Testis (tissue), 3 donors: ENCODE results near the gene MRPL9. TPM values are rescaled to one million over a fixed set of nuclear protein-coding genes. Genes with fewer than 3 reads are reported as not detected.

ENCODE experiments used
- DNase-seq: peaks from one replicate; pipeline ENCODE4 v3.0.0-alpha.2; 2019
- H3K27ac ChIP-seq, 2 donors: fragments of 200-600 bp; sonication (generic); one replicate each; pipeline ENCODE4 v1.5.1; 2019
- H3K27me3 ChIP-seq: fragments of 200-600 bp; sonication (generic); one replicate; pipeline ENCODE4 v1.5.1; 2019
- H3K36me3 ChIP-seq: fragments of 200-600 bp; sonication (generic); one replicate; pipeline ENCODE4 v1.5.1; 2017; ENCODE audit warnings: low read depth; ENCODE audit errors: missing control alignments
- H3K4me1 ChIP-seq: fragments of 200-600 bp; sonication (generic); one replicate; pipeline ENCODE4 v1.5.1; 2019
- H3K4me3 ChIP-seq, 2 donors: fragments of 200-600 bp; sonication (generic); one replicate each; pipeline ENCODE4 v1.5.1; 2017 to 2019
- H3K9me3 ChIP-seq: fragments of 200-600 bp; sonication (generic); one replicate; pipeline ENCODE4 v1.5.1; 2017
- CTCF ChIP-seq, 3 experiments: fragments of 450-650 bp in 2 of 3; fragments of 200-600 bp in 1 of 3; sonication (generic) in 1 of 3; IDR thresholded peaks; one replicate each; pipeline ENCODE4 v1.5.1; 2016 to 2019; ENCODE audit warnings: antibody characterized with exemption in 3 of 3, mild to moderate bottlenecking in 2 of 3, moderate library complexity in 1 of 3
- POLR2A ChIP-seq: fragments of 450-650 bp; IDR thresholded peaks from one replicate; pipeline ENCODE4 v1.6.1; 2017; ENCODE audit warnings: antibody characterized with exemption, mild to moderate bottlenecking, moderate library complexity
- WGBS, 2 donors: methylation state at CpG; one replicate each; pipeline ENCODE4 v1.1.5; 2018; 5-methylcytosine and 5-hydroxymethylcytosine counted together
- intact Hi-C: fragments of 100-400 bp; cut with DNase I; formaldehyde crosslinking; loops from one replicate; pipeline ENCODE4 v1.15.1; 2023; ENCODE audit warnings: low total_unique reads
- polyA plus RNA-seq: library from polyadenylated mRNA; stranded (reverse); fragments of 350-450 nt; fragmentation: Illumina TruSeq; extraction: RNeasy Lipid Tissue Mini Kit (QIAGEN cat#74804); gene quantifications from one replicate; pipeline ENCODE4 v1.2.3, GENCODE V29; 2014; ENCODE audit warnings: low read depth, low replicate concordance; ENCODE audit not compliant: insufficient read depth
- total RNA-seq, 2 donors: library from RNA; depleted of rRNA; stranded (reverse); fragments of >200 nt; gene quantifications; one replicate each; pipeline ENCODE4 v1.2.3, GENCODE V29; 2016

The MRPL9 gene
- total and polyA plus RNA-seq, 3 donors from 2014 or later = 53.5 to 75.0 (median 70.6) TPM

- Histone ChIP-seq H3K4me3 (no peak overlapping the region), H3K4me1 (peaks cover 11% of the 10 kb centered on the region), H3K27me3 (no peaks in the 10 kb centered on the region), H3K9me3 (no peaks in the 10 kb centered on the region), H3K36me3 (no peaks in the 10 kb centered on the region), H3K27ac (no peak overlapping the region)
- intact Hi-C loops = no loop called here
- no peak for TF ChIP-seq CTCF (IDR thresholded peaks at IDR 0.05)
- TF ChIP-seq POLR2A = no peak
- WGBS, 2 donors = 100% methylated on average over 2 of the region's 2 CpGs
- no peak for DNase-seq
Observed at GRCh38 chr1:151713874-151714273, 49.4 kb downstream of the MRPL9 start.

- Histone ChIP-seq H3K27ac (no peak overlapping the region), H3K4me1 (peaks cover 11% of the 10 kb centered on the region), H3K4me3 (no peak overlapping the region), H3K27me3 (no peaks in the 10 kb centered on the region), H3K9me3 (no peaks in the 10 kb centered on the region), H3K36me3 (no peaks in the 10 kb centered on the region)
- intact Hi-C loops = no loop called here
- no peak for TF ChIP-seq POLR2A
- no peak for TF ChIP-seq CTCF (IDR thresholded peaks at IDR 0.05)
- no peak for DNase-seq
- 83 to 90% methylated on average over 2 of the region's 2 CpGs for WGBS, 2 donors
Observed at GRCh38 chr1:151713044-151713443, 50.3 kb downstream of the MRPL9 start.

GRCh38 chr1:151711951-151712350 is 51.3 kb downstream of the MRPL9 start:
- H3K4me1 ChIP-seq = peaks cover 1% of the 10 kb centered on the region
- DNase-seq = no peak
- no peaks in the 10 kb centered on the region for H3K36me3 ChIP-seq
- no peak overlapping the region for H3K27ac ChIP-seq
- H3K4me3 ChIP-seq = no peak overlapping the region
- no peaks in the 10 kb centered on the region for H3K27me3 ChIP-seq
- TF ChIP-seq POLR2A (no peak), CTCF (IDR thresholded peaks at IDR 0.05) (no peak)
- 60 to 72% methylated on average over 7 to 10 of the region's 10 CpGs for WGBS, 2 donors
- intact Hi-C loops = no loop called here
- no peaks in the 10 kb centered on the region for H3K9me3 ChIP-seq

- H3K27me3 ChIP-seq = no peaks in the 10 kb centered on the region
- TF ChIP-seq CTCF (IDR thresholded peaks at IDR 0.05) (no peak), POLR2A (no peak)
- H3K9me3 ChIP-seq = no peaks in the 10 kb centered on the region
- H3K4me1 ChIP-seq = no peaks in the 10 kb centered on the region
- no peak overlapping the region for H3K4me3 ChIP-seq
- DNase-seq = no peak
- H3K27ac ChIP-seq = no peak overlapping the region
- 61 to 65% methylated on average over 10 to 21 of the region's 21 CpGs for WGBS, 2 donors
- intact Hi-C loops = no loop called here
- no peaks in the 10 kb centered on the region for H3K36me3 ChIP-seq
Observed at GRCh38 chr1:151711044-151711800, 52.1 kb downstream of the MRPL9 start.
